ENCODE data around the gene DEFB124.
"Not testable (repeated sequence)": the region's sequence is repeated elsewhere in the genome, so short reads cannot be mapped to it uniquely, and the experiment has no call there.

Gene DEFB124

GRCh38 chr20:31485450-31486339 is 10.8 kb upstream of the DEFB124 start:
- no peak for DNase-seq

GRCh38 chr20:31484001-31484400 is 9.1 kb upstream of the DEFB124 start:
- DNase-seq, result no peak

GRCh38 chr20:31476643-31477215 is 1.8 kb upstream of the DEFB124 start:
- no peak for DNase-seq

GRCh38 chr20:31476294-31476585 is 1.3 kb upstream of the DEFB124 start:
- no peak for DNase-seq

GRCh38 chr20:31475472-31476293 is 756 bp upstream of the DEFB124 start:
- DNase-seq, result no peak

- no peak for DNase-seq
These were observed 860 bp downstream of the DEFB124 start for GRCh38 chr20:31474097-31474436.

- DNase-seq, result no peak
These were observed 1.4 kb downstream of the DEFB124 start for GRCh38 chr20:31473331-31474096.

GRCh38 chr20:31472395-31473330 is 2.3 kb downstream of the DEFB124 start:
- no peak for DNase-seq

GRCh38 chr20:31470946-31471345 is 4.0 kb downstream of the DEFB124 start:
- not testable (repeated sequence) for DNase-seq

- no peak for DNase-seq
These were observed 20.6 kb downstream of the DEFB124 start for GRCh38 chr20:31454361-31454760.

- no peak for DNase-seq
These were observed 22.4 kb downstream of the DEFB124 start for GRCh38 chr20:31452575-31452974.

GRCh38 chr20:31449511-31450414 is 25.2 kb downstream of the DEFB124 start:
- DNase-seq, result no peak

- DNase-seq, result no peak
These were observed 28.7 kb downstream of the DEFB124 start for GRCh38 chr20:31446084-31446819.

- DNase-seq, result no peak
These were observed 34.8 kb downstream of the DEFB124 start, which contains the start of gene DEFB123 for GRCh38 chr20:31440012-31440659. Gene DEFB123, plus strand, starts transcription at chr20:31440632. Its CDS starts 67 bp downstream, at chr20:31440699.

GRCh38 chr20:31430568-31431115 is 44.3 kb downstream of the DEFB124 start:
- DNase-seq, result no peak

GRCh38 chr20:31427576-31427975 is 47.4 kb downstream of the DEFB124 start:
- not testable (repeated sequence) for DNase-seq

GRCh38 chr20:31426891-31427551 is 47.9 kb downstream of the DEFB124 start:
- not testable (repeated sequence) for DNase-seq

- no peak for DNase-seq
These were observed 49.1 kb downstream of the DEFB124 start for GRCh38 chr20:31425797-31426196.
